GM21529 (cell line): ENCODE measurements around the gene ZBTB48.
"Not testable (repeated sequence)": the region's sequence is repeated elsewhere in the genome, so short reads cannot be mapped to it uniquely, and the experiment has no call there.

Experiments
- ATAC-seq: cut with Tn5 transposase; IDR thresholded peaks from one replicate; pipeline ENCODE4 v1.9.1; 2021; ENCODE audit not compliant: unreplicated experiment

The ZBTB48 gene

GRCh38 chr1:6631058-6631457 is 51.3 kb downstream of the ZBTB48 start:
- no peak for ATAC-seq

- no peak for ATAC-seq
Observed at GRCh38 chr1:6632588-6633514, 53.1 kb downstream of the ZBTB48 start.

- no peak for ATAC-seq
Observed at GRCh38 chr1:6634371-6635052, 54.7 kb downstream of the ZBTB48 start.

GRCh38 chr1:6635161-6635909 is 55.5 kb downstream of the ZBTB48 start:
- ATAC-seq: no peak

- ATAC-seq: no peak
Observed at GRCh38 chr1:6635910-6636760, 56.3 kb downstream of the ZBTB48 start.

GRCh38 chr1:6636778-6637177 is 57.0 kb downstream of the ZBTB48 start:
- ATAC-seq: not testable (repeated sequence)

- no peak for ATAC-seq
Observed at GRCh38 chr1:6637770-6638169, 58.0 kb downstream of the ZBTB48 start.

- no peak for ATAC-seq
Observed at GRCh38 chr1:6638226-6638625, 58.4 kb downstream of the ZBTB48 start.
